HTERT RPE-1 (cell line): Measurements from ENCODE around the gene NOTCH1.
"Not testable (repeated sequence)": the region's sequence is repeated elsewhere in the genome, so short reads cannot be mapped to it uniquely, and the experiment has no call there.

Experiments used
- in situ Hi-C: fragments of 300-500 bp; cut with MboI; formaldehyde crosslinking; loops from 4 replicates; pipeline ENCODE4 v1.14.3; 2020; ENCODE audit warnings: low sequenced_read_pairs

Gene NOTCH1

GRCh38 chr9:136565086-136565714 is 19.4 kb upstream of the NOTCH1 start:
- in situ Hi-C loops = no loop called here

- in situ Hi-C loops = no loop called here
These were observed 18.6 kb upstream of the NOTCH1 start for GRCh38 chr9:136564379-136564988.

- in situ Hi-C loops = no loop called here
These were observed 17.9 kb upstream of the NOTCH1 start for GRCh38 chr9:136563646-136564325.

GRCh38 chr9:136562746-136563495 is 17.1 kb upstream of the NOTCH1 start:
- in situ Hi-C loops = no loop called here

GRCh38 chr9:136561779-136562178 is 15.9 kb upstream of the NOTCH1 start:
- in situ Hi-C loops = no loop called here

GRCh38 chr9:136560586-136560985 is 14.7 kb upstream of the NOTCH1 start:
- in situ Hi-C loops = no loop called here

GRCh38 chr9:136559371-136559770 is 13.5 kb upstream of the NOTCH1 start:
- in situ Hi-C loops = not testable (repeated sequence)

- in situ Hi-C loops = not testable (repeated sequence)
These were observed 13.0 kb upstream of the NOTCH1 start for GRCh38 chr9:136558846-136559245.

- in situ Hi-C loops = no loop called here
These were observed 12.5 kb upstream of the NOTCH1 start for GRCh38 chr9:136558373-136558772.

GRCh38 chr9:136557036-136557435 is 11.2 kb upstream of the NOTCH1 start:
- in situ Hi-C loops = no loop called here

GRCh38 chr9:136556166-136556565 is 10.3 kb upstream of the NOTCH1 start:
- in situ Hi-C loops = no loop called here

- in situ Hi-C loops = no loop called here
These were observed 9.0 kb upstream of the NOTCH1 start for GRCh38 chr9:136554870-136555269.

- in situ Hi-C loops = no loop called here
These were observed 7.7 kb upstream of the NOTCH1 start for GRCh38 chr9:136553581-136553980.

- in situ Hi-C loops = no loop called here
These were observed 6.4 kb upstream of the NOTCH1 start for GRCh38 chr9:136552117-136552703.

GRCh38 chr9:136551401-136552116 is 5.7 kb upstream of the NOTCH1 start:
- in situ Hi-C loops = no loop called here

GRCh38 chr9:136550439-136551289 is 4.8 kb upstream of the NOTCH1 start:
- in situ Hi-C loops = no loop called here

GRCh38 chr9:136549010-136549980 is 3.4 kb upstream of the NOTCH1 start:
- in situ Hi-C loops = no loop called here

- in situ Hi-C loops = no loop called here
These were observed 1.8 kb upstream of the NOTCH1 start for GRCh38 chr9:136547508-136548215.
